AG08396 (cell line): ENCODE measurements around the gene ABHD16A.

Source experiments
- DNase-seq: peaks from one replicate; pipeline ENCODE4 v3.0.0; 2012; ENCODE audit warnings: low spot score, mixed read lengths

Gene ABHD16A

DNA sequence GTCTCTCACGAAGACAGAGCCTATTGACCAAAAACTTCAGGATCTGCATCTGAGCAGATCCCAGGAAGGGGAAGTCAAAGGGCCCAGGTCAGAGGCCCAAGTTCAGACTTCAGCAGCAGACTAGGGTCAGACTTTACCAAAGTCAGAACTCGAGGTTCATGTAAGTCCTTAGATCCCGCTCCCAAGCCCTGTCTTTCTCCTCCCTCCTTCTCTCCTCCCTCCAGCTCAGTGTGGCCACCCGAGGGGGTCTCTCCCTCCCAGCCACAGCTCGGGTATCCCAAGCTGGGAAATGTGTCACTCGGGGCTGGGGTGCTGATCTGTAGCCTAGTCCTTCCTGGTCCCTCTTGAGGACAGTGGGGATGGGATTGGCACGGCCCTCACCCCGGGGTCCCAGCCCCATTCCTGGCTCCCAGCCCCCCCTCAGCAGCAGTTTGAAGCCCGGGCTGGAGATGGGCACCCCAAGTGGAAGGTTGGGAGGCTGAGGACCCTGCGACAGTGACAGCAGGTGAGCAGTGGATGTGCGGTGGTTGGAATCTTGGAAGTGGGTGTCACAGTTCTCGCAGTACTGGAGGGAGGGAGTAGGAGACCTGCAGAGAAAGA is 40.9 kb downstream of the ABHD16A start:
- no peak for DNase-seq

DNA sequence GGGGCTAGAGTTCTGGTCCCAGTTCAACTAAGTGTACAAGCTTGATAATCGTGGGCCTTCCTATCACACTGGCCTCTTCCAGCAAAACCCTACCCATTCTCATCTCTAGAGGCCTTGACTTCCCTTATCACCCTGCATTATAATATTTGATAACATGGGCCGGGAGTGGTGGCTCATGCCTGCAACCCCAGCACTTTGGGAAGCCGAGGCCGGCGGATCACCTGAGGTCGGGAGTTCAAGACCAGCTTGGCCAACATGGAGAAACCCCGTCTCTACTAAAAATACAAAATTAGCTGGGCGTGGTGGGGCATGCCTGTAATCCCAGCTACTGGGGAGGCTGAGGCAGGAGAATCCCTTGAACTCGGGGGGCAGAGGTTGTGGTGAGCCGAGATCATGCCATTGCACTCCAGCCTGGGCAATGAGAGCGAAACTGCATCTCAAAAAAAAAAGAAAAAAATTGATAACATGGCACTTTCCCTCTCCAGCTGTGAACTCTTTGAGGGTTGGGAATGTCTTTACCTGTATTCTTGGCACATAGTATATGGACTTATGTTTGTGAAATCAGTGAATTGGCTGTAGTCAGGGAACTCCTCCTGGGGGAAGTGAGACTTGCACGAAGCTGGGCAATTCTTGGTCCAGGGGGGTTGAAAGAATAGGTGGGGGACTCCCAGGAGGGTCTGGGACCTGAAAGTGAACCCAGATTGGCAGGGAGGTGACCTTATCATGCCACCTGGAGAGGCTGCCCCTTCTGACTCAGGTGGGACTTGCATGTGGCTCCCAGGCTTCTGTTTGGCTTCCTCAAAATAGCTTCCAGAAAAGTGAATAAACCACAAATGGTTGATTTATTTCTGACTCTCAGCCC is 41.6 kb downstream of the ABHD16A start:
- DNase-seq: no peak

DNA sequence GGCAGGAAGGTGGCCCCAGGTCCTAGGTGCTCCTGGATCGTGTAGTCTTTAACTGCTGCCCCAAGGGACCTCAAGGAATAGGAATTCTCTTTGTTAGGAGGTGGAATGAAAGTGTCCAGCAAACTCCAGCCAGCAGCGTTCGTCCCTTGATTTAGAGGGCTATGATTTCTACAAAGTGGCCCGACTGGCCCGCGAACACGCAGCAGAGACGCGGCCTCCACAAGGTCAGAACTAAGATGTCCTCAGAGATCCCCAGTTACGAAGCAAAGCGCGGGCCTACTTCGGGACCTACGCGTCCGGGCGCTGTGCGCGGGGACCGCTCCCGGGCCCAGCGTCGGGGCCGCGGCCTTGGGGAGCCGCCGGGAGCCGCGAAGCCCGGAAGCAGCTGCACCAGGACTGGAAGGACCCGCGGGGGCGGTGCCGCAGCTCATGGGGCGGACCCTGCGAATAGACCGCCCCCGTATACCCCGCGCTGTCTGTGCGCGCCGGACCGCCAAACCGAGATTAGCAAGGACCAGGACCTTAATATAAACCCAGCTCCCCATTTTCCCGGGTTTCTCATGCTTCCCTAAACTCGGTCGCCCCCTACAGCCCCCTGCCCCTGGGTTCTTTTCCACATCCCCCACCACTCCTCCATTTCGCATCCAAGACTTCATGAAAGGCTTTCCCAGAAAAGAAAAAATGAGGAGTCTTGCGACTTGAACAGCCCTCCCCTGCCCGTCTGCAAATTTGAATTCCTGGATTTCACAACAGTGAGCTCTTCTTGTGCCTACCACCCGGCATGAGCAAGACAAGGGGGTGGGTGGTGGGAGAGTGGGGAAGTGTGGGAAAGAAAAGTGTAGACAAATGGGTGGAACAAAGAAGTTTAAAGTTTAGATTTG is 42.5 kb downstream of the ABHD16A start, which contains the start of gene C6orf47:
Gene C6orf47, minus strand, starts transcription at position 398 of the 881 bp plus-strand sequence. CDS start 831 bp downstream, outside the sequence.
- DNase-seq: peak; percentile 89

DNA sequence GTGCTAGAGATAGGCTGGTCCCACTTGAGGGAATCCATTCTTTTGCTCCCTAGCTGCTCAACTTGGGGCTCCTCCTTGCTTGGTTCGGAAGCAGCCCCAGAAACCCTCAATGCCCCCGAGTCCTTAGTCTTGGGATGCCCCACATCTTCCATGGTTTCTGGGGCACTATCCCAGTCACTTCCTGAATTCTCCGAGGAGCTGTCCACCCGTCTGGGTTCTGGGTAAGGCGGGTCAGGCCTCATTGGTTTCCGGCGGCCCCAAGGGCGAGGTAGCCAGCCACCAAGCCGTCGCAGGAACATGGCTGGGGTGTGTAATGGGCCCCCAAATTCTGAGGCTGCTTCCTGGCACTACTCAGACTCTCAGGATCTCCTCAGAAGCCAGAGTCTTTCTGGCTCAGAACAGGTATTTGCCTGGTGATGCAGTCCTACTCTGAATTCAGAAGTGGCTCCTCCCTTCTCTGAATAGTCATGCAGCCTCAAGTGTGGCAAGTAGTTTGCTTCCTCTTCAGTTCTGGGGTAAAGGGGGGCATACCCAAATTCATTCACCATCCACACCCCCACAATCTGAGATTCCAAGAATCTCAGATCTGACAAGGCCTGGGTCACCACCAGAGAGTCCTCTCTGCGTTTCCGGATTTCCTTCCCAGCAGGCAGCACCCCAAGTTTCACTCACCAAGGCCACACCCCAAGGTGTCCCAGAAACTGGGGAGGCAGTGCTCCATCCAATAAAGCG is 43.3 kb downstream of the ABHD16A start:
- peak; percentile 55 for DNase-seq

DNA sequence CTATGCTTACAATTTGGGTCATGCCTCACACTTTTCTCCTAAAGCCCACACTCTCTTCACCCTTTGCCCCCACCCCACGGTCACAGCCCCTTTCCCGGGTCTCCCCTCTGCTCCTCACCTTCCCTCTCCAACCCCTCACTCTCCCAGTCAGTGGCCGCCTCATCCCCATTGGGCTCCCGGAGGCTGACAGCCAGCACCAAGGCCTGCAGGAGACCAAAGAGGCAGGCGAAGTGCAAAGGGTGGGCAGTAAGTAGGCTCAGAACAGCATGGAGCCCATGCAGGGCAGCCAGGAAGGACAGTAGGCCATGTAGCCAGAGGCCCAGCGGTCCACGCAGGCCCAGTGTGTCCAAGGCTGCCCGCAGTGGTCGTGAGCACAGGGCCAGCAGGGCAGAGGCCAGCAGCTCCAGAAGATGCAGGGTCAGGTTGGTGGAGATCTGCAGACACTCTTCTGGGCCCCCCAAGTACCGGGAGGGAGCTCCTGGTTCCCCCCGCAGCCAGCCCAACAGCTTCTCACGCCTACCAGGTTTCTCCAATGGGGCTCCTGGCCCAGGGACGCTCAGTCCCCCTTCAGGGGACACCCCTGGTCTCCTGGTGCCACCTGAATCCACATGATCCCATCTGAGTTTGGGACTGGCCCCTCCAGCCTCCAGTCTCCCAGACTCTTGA is 44.0 kb downstream of the ABHD16A start:
- DNase-seq: no peak

DNA sequence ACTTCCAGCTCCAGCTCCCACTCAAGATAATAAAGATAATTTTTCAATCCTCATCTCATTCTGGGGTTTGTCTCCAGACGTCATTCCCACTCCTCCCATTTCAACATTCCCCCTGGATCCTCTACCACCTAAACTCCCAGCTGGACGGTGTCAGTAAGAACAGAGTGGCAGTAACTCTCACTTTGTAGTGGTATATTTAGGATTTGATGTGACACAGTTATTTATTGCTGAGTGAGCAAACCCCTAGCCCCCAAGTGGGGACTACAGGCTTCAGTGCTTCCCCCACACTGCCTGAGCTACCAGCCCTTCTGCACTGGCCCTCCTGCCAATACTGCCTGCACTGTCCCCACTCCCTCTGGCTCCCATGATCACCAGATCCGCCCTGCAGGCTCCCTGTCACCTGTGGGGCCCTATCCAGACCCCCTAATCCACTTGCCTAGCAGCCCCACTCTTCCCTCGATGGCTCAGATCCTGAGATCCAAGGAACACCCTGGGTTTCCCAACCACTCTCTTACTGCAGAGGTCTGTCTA is 44.9 kb downstream of the ABHD16A start:
- no peak for DNase-seq

DNA sequence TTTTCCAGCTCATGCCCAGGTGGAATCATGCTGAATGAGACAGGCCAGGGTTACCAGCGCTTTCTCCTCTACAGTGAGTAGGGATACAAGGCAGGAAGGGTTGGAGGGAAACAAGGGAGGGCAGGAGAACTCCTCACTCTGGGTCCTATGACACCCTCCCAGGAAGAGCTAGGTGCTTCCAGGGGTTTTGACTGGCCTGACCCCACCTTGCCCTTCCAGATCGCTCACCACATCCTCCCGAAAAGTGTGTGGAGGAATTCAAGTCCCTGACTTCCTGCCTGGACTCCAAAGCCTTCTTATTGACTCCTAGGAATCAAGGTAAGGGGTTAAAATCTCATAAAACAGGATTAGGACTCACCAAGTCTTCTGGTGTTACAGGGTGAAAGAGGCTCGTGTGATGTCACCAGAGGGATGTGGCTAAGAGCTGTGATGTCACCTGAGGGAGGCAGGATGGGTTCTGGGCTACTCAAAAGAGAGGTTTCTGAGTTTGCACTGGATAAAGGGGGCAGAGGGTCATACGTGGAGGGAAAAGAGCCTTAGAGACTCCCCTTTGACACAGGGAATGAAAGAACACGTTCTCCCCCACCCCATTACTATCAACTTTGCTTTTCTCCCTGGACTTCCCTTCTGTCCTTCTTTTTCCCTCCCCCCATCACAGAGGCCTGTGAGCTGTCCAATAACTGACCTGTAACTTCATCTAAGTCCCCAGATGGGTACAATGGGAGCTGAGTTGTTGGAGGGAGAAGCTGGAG is 45.5 kb downstream of the ABHD16A start:
- DNase-seq: no peak

DNA sequence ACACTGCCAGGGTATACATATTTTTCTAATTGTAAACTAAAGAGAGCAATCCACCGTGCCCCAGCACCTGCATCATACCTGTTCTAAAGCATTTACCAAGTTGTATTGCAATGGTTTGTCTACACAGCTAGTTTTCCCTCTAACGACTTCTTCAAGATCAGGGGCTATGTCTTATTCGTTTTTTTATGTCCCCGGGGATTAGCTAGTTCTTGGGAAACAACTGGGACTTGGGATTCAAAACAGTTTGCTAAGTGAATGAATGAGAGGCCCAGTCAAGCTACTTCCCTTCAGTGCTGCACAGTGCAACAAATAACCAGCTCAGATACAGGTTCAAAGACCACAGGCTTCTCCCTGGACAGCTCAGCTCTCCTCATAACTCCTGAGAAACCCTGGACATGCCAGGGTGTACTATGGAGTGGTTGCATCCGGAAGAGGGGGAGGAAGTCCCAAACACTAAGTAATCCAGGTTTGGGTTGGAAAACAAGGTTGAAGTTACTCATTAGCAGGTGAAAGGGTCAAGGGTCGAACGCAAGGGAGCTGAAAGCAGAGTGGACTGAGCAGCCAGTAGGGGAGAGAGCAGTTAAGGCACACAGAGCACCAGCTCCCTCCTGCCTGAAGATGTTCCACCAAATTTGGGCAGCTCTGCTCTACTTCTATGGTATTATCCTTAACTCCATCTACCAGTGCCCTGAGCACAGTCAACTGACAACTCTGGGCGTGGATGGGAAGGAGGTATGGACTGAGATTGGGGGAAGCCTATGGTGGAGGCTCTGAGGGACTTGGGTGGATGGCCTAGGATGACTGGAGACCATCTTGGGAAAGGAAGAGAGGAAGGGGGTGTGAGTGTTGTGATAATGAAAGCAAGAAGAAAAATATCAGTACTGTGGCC is 47.5 kb downstream of the ABHD16A start, which contains the start of gene APOM:
Gene APOM, plus strand, starts transcription at position 546 of the 889 bp plus-strand sequence. Its CDS starts 73 bp downstream, at position 619.
- no peak for DNase-seq

DNA sequence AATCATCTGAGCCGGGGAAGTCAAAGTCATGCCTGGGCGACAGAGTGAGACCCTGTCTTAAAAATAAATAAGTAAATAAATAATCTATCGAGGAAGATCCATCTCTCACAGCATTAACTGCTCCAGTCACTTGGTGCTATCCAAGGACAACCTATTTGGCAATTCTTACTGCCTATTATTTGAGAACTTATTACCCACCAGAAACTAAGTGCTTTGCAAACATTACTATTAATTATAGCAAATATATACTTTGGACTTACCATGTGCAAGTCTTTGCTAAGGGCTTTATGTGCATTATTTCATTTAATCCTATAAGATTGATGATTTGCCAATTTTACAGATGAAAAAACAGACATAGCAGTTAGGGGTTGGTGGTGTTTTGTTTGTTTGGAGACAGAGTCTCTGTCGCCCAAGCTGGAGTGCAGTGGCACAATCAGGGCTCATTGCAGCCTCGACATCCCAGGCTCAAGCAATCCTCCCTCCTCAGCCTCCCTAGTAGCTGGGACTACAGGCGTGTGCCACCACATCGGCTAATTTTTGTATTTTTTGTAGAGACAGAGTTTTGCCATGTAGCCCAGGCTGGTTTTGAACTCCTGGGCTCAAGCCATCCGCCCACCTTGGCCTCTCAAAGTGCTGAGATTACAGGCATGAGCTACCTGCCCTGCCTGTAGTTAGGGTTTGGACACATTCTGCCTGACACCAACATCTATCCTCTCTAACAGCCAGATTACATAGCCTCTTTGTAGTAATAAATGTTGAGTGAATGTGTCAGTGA is 48.4 kb downstream of the ABHD16A start:
- DNase-seq: no peak

DNA sequence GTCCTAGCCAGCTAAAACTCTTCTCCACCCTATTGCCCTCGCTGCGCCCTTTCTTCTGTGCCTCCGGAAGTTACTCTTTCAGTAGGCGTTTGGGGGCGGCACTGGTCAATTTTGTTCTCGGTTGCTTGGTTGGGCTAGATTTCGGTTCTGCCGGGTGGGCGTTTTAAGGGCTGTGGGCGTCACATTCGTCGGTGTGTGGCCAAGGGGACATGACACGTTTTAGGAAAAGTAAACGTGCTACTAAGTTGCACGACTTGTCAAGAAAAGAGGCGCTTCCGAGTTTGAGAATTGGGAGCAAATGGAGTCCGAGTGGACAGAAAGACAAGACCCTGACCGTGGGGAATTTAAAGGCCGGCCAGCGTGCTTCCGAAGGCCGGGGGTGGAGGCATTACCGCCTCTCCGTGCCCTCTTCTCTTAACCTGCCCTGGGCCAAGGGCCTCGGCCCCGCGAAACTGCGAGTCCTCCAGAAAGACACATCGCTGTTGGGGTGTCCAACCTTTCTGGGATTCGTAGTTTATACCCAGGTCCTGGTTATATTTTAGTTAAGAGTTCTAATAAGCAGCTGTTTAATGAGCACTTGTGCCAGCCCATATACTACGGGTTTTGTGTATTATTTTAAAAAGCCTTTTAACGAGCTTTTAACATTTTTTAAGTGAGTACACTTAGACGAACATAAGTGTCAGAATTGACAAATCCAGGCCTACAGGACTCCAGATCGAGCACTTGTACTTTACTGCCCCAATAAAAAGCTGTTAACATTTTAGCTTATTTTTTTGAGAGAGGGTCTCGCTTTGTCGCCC is 50.0 kb downstream of the ABHD16A start:
- DNase-seq: peak; percentile 89

DNA sequence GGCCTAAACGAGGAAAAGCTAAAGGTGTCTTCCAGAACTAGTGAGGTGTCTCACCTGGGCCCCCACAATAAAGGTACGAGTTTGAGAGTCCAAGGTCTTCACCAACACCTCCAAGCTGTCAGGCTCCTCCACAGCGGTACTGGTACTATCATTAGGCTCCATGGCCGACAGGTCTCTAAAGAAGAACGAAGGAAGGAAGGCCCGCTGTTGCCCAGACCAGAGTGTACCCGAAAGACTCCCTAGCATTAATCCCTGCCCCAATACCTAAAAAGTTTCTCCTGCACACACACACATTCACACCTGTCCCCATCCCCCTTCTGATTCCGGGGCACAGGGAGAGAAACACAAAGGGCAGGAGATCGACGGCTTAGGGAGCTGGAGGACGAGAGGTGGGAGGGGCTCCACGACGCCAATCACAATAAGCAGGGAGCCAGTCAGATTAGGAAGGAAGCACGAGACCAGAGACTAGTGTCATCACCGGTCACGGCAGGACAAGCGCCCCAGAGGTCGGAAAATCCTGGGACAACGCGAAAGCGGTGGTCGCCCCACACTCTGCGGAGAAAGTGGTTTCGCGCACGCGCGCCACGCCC is 51.4 kb downstream of the ABHD16A start:
- peak; percentile 83 for DNase-seq

DNA sequence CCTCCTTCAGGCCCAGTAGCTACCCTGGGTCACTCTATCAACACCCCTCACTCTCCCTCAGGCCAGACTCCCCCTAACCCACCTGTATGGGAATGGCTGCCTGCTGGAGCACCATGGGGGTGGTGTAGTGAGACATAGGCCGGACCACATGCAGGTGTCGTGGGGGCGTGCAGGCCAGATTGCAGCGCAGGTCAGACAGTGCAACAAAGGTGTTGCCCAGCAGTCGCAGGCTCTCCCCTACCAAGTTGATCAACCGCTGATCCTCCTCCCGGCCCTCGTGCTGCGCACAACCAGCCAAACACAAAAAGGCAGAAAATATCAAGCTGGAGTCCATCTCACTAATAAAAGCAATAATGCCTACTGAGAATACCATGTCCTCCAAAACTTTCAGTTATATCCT is 57.8 kb downstream of the ABHD16A start:
- no peak for DNase-seq

DNA sequence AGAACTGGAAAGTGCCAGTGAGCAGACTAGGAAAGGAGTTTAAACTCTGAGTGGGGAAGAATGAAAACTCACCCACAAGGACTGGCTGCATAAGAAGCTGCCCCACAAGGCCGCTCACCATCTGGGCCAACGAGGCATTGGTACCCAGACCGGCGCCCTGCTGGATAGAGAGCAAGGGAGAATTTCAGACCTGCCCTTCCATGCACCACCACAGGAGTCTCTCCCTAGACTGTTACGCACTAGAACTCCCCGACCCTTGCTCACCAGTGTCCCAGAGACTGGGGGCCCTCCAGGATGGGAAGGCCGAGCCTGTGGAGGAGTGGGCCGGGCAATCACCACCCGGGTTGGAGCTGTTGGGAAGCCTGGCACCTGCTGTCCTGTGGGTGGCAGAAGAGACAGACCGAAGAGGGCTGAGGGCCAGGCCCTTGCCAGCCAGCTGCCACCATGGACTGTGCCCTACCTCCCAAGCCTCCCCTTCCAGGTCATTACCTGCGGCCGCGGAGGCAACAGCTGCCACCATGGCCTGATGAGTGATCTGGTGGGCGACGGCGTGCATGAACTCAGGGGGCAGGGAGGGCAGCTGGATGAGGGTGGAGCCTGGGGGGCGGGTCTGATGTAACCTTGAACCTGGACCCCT is 59.2 kb downstream of the ABHD16A start:
- no peak for DNase-seq

DNA sequence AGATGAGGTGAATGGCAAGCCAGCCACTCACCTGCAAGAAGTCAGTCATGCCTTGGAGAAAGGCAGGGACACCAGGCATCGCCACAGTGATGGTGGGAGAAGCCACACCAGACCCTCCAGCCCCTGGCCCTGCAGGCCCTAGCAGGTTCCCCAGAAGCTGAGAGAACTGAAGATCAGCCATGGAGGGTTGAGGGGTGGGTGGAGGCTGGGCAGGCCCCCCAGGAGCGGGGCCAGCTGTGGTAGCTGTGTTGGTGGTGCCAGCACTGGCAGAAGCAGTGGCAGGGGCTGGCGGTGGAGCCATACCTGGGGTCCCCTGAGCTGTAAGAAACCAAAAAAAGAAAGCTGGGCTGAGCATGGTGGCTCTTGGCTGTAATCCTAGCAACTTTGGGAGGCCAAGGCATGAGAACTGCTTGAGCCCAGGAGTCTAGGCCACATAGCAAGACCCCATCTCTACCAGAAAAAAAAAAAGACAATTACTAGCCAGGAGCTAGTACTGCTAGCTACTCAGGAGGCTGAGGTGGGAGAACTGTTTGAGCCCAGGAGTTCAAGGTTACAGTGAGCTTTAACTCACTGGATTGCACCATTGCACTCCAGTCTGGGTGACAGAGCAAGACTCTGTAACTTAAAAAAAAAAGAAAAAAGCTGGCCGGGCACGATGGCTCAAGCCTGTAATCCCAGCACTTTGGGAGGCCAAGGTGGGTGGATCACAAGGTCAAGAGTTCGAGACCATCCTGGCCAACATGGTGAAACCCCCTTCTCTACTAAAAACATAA is 60.1 kb downstream of the ABHD16A start:
- DNase-seq: no peak

DNA sequence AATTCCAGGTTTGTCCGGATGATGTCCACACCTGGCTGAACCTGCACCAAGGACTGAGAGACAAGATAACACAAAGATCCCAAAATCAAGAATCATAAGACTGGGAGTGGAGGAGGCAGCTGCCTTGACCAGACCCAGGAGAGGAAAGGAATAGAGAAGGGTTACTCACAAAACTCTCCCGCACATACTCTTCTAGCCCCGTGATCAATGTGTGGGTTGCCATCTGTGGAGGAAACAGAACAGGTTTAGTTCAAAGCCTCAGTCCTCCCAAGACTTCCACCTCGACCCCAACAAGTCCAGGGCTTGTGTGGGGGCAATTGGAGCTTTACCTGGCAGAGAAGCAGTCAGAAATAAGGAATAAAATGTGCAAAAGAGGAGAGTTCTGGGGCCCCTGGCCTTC is 61.8 kb downstream of the ABHD16A start:
- DNase-seq: no peak

DNA sequence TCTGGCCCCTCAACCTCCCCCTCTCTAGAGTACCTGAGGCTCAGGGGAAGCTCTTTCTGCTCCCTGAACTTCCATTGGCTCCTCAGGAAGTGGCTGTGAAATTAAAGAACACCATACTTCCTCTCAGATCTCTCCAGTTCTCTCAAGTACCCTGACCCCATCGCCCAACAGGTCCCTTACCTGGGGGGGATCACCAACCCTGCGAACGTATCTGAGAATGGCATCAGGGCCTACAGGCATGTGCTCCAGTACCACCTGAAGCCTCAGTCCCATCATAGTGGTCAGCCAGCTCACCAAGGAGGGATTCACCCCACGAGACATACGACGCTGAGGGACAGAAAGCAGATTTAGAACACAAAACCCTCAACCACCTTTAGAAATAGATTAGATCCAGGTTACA is 62.5 kb downstream of the ABHD16A start:
- DNase-seq: no peak
